ACHN (cell line): ENCODE data around the gene TRNAU1AP.
"Not testable (repeated sequence)": the region's sequence is repeated elsewhere in the genome, so short reads cannot be mapped to it uniquely, and the experiment has no call there.

ENCODE experiments used
- DNase-seq: peaks from one replicate; pipeline ENCODE4 v3.0.0-alpha.2; 2015
- in situ Hi-C: cut with HindIII; loops from 2 replicates; pipeline ENCODE4 v1.10.0; 2017; ENCODE audit warnings: low sequenced_read_pairs, low pct_ligation_motif_present, low pct_unique_long_range_greater_than_20kb

The TRNAU1AP gene

DNA sequence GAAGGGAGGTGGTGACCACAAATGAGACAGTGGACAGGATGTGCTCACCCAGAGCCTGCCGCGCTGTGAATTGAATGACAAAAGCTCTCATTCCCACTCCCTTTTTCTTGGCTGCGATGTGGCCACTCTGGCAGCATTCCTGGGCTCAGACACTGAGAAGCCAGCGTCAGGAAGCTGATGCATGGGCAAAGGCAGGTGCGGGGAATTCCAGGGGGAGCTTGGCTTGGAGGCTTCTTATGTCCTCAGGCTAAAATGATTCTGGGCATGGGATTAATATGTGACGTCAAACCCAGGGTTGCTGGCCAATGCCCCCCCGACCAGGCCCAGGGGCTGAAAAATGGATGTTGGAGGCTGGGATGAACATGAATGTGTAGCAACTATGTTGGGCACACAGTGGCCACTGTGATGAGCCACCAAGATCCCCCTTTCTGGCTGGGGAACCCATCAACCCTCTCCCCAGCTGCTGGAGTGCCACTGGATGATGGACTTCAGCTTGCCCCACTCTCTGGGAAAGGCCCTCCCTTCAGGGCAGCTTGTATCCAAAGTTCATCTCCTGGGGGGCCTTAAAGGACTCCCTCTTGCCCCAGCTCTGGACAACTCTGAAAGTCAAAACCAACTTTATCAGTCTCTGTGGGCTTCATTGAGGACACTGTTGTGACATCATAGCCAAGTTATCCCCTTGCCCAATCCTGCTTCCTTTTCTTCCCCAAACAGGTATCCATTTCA, 42.0 kb downstream of the TRNAU1AP start:
- in situ Hi-C loops, DNase-seq: not testable (repeated sequence)

DNA sequence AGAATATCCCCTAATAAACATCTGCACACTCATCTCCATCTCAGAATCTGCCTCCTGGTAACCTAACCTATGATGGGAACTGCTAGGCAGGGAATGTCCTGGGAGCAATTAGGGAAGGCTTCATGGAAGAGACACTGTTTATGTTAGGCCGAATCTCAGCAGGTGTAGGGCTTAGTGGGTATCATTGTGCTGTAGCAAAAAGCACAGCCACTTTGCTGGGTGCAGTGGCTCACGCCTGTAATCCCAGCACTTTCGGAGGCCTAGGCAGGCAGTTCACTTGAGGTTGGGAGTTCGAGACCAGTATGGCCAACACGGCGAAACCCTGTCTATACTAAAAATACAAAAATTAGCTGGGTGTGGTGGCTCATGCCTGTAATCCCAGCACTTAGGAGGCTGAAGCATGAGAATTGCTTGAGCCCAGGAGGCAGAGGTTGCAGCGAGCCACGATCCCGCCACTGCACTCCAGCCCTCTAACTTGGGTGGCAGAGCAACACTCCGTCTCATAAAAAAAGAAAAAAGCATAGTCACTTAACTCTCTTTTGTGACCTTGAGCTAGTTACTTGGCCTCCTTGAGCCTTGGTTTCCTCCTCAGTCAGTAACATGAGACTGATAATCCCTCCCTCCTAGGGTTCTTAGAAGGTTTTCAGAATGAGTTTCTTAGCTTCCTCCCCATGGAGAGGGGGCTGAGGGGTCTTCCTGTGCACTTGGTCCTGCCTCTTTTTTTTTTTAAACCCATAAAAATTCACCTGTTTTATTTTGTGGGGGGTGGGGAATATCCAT, 42.7 kb downstream of the TRNAU1AP start:
- DNase-seq: no peak
- in situ Hi-C loops: no loop called here

DNA sequence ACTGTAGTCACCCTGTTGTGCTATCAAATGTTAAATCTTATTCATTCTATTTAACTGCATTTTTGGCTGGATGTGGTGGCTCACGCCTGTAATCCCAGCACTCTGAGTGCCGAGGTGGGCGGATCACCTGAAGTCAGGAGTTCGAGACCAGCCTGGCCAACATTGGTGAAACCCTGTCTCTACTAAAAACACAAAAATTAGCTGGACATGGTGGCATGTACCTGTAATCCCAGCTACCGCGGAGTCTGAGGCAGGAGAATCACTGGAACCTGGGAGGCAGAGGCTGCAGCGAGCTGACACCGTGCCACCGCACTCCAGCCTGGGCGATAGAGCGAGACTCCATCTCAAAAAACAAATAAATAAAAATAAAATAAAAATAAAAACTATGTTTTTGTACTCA, 43.4 kb downstream of the TRNAU1AP start:
- in situ Hi-C loops, DNase-seq: not testable (repeated sequence)

DNA sequence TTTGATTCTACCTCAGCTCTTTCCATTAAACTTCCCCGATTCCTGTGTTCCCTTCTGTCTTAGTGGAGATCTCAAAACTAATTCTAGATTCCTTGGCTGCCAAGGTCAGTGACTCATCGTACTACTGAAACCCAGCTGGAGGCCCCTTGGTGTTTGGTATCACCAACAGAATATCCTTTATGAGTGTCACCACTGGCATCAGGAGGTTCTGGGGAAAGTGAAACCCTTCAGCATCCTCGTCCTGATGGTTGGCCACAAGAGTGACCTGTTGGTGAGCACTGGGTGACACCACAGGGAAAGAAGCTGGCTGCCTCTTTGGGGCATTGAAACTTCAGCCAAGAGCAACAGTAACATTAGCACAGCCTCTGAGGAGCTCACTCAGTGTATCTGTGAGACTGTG, 48.8 kb downstream of the TRNAU1AP start:
- peak; percentile 86 for DNase-seq
- in situ Hi-C loops: no loop called here

DNA sequence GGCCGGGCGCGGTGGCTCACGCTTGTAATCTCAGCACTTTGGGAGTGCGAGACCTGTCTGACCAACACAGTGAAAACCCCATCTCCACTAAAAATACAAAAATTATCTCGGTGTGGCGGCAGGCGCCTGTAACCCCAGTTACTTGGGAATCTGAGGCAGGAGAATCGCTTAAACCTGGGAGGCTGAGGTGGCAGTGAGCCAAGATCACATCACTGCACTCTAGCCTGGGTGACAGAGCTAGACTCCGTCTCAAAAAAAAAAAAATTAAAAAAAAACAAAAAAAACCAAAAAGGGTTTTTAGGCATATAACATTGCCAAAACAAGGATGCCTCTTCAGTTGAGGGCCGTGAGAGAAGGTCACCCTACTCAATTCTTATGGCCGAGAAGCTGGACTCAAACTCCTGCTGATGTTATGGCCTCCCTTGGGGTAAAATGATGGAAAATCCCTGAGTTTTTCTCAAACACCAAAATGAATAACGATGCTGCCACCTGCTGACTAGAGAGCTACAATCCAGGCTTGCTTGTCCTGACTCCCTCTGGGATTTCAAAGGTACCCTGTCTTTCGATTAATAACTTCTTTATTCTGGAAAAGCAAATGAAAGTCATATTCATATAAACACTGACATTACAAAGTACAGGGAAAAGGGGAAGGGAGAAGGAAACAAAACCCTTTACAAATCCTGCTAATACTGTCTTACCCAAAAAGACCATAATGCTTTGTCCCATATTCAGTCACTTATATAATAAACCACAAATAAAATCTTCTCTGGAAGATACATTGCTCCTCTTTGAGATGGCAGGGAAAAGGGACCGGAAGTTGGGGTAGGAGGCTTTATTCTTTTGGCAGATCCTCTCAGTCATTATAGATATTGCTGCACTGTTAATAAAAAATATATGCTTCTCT, 49.9 kb downstream of the TRNAU1AP start:
- in situ Hi-C loops: no loop called here
- peak; percentile 77 for DNase-seq

DNA sequence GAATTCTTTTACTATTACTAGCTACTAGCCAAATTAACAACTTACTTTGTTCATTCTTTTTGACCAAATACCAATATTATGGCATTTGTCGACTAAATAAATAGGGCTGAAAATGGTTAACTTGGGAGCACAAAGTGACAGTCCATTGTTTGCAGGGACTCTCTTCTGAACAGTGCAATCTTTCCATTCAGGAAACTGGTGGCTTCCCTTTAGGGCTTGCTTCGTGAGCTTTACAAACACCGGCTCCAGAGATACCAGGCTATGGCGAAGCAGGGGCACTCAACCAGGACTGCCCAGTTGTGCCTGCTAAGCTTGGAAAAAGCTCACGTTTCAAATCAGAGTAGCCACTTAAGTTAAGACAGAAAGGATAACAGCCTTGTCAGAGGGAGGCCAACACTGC, 51.5 kb downstream of the TRNAU1AP start:
- in situ Hi-C loops: no loop called here

DNA sequence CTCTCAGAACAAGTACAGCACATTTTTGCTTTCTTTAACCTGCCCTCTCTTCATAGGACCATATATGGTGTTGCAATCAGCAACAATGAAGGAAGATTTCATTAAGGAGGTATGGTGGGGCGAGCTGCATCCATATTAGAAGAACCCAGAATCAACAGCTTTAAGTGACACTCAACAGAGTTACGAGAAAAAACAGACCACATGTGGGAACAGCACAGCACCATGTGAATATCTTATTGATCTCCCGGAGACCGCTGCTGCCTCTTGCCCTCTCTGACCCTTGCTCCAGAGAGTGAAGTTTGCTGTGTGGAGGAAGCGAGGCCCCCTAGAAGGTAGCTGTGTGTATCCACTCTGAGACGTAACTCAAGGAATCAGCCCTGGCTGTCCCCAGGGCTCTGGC, 52.1 kb downstream of the TRNAU1AP start:
- in situ Hi-C loops: no loop called here

More for the DNA sequence above, 51.5 kb downstream of the TRNAU1AP start:
- no peak for DNase-seq

DNA sequence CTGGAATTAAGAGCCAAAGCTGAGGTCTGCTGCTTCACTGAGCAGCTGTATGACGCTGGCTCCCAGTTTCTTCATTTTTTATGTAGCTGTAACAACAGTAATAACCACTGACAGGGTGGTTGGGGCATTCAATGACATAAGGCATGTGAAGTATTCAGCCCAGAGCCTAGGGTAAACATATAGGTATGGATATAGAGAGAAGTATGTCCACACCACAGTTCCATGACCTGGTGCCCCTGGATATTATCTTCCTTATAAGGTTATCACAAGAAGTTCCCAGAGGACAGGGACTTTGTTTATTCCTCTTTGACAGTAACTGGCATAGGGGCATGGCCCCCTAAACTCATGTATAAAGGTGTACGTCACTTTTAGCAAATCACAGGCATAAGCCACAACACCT, 53.9 kb downstream of the TRNAU1AP start:
- in situ Hi-C loops: no loop called here
- no peak for DNase-seq

More for the DNA sequence above, 52.1 kb downstream of the TRNAU1AP start:
- no peak for DNase-seq

DNA sequence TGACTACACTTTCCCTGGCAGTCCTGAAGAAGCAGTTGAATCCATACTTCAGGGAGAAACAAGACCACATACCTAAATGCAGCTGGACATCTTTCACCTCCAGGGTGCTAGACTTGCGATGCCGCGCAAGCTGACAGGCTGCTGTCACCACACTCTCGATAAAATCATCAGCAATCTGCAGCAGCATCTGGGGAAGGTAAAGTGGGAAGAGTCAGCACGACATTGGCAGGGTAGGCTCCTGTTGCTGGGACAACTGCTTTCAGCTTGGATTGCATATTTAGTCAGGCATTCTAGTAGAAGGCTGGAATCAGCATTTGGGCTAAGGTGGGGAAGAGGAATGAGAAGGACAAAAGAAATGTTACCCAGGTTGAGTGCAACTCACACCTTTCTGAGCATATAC, 60.3 kb downstream of the TRNAU1AP start:
- no peak for DNase-seq

More for the DNA sequence above, 60.3 kb downstream of the TRNAU1AP start:
- in situ Hi-C loops: no loop called here
